Measurements from ENCODE around the gene NUMBL. TPM values are rescaled to one million over a fixed set of nuclear protein-coding genes. Genes with fewer than 3 reads are reported as not detected.

NUMBL gene

Small RNA genes within 50 kb of the gene (small RNA-seq; reads per million reads assigned to genes)
- gene RNU6-195P: not detected

All from skeletal muscle satellite cell (primary cell).